Measurements from ENCODE around the gene FCGR3A. TPM values are rescaled to one million over a fixed set of nuclear protein-coding genes. Genes with fewer than 3 reads are reported as not detected.
"Not testable (repeated sequence)": the region's sequence is repeated elsewhere in the genome, so short reads cannot be mapped to it uniquely, and the experiment has no call there.

FCGR3A gene
- total RNA-seq, 1 experiment from 2014 or later: not detected

DNA sequence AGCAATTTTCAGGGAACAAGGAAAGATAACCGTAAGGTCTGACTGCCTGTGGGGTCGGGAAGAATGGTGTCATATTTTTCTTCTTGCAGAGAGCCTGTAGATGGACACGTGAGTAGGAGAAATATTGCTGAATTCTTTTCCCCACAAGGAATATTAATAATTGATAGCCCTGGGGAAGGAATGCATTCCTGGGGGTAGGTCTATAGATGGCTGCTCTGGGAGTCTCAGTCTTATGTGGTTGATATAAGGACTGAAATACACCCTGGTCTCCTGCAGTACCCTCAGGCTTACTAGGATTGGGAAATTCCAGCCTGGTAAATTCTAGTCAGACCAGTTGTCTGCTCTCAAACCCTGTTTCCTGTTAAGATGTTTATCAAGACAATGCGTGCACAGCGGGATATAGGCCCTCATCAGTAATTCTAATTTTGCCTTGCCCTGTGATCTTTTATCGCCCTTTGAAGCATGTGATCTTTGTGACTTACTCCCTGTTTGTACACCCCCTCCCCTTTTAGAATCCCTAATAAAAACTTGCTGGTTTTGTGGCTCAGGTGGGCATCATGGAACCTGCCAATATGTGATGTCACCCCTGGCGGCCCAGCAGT lies 12.4 kb downstream of the FCGR3A start:
- H3K27ac ChIP-seq (ENCODE audit: low read length); H3F3A ChIP-seq (ENCODE audit: low read length, unreplicated experiment); CTCF ChIA-PET; H3K4me1 ChIP-seq (ENCODE audit: insufficient read depth, low read length); H3K9ac ChIP-seq (ENCODE audit: low read length); H4K20me1 ChIP-seq (ENCODE audit: low read length); BruUV-seq (replicated peaks); H2AFZ ChIP-seq (ENCODE audit: low read length); DNase-seq; H3K4me3 ChIP-seq (ENCODE audit: low read length); H3K79me2 ChIP-seq (ENCODE audit: low read length); H3K9me2 ChIP-seq (replicated peaks; ENCODE audit: low read length); H3K4me2 ChIP-seq (ENCODE audit: low read length); H3K9me3 ChIP-seq (ENCODE audit: low read length); POLR2A ChIA-PET (ENCODE audit: unreplicated experiment); H3K36me3 ChIP-seq (ENCODE audit: low read depth, low read length); ATAC-seq; H3K27me3 ChIP-seq (ENCODE audit: low read length): not testable (repeated sequence)
- intact Hi-C loops (cut with micrococcal nuclease): loop anchor here (10.0 kb wide), 1 partner anchor 142 kb away; no protein-coding TSS in a partner anchor

DNA sequence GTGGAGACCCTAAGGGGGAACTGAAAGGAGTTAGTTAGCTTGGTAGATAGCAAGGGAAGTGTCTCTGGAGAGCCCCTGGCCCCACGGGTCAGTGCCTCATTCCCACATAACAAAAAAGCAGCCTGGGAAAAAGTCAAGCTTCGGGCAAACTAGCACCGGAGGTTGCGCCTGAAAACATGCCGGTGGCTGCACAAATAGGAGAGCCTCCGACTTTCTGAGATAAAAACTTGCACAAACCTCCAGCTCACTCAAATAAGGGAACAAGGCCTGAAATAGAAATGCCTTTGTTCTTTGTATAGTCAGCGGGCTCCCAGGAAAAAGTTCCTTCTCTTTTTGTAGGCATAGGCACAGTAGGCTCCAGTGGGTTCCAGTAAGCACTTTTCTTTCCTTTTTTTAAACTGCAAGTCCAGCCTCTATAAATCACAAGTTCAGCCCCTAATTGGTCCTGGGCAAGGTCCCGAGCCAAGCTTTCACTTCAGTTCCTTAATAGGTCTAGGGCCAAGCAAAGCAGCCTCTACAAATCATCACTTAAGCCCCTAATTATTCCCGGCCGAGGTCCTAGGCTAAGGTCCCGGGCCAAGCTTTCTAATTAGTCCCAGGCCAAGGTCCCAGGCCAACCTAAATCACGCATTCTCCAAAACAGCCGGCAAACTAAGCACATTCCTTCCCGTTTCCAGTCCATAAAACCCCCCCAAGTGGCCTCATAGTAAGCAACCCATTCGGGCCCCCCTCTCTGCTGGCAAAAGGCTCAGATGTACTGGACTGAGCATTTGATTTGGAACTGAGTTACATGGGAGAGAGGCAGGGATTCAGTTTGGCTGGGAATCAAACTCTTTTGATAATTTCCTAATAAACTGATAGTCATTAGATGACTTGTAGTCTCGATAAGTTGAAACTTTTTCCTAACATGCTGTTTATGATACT lies 16.7 kb downstream of the FCGR3A start:
- H3K27me3 ChIP-seq (ENCODE audit: low read length); H3F3A ChIP-seq (ENCODE audit: low read length, unreplicated experiment); CTCF ChIA-PET; H3K79me2 ChIP-seq (ENCODE audit: low read length); H3K9ac ChIP-seq (ENCODE audit: low read length); POLR2A ChIA-PET (ENCODE audit: unreplicated experiment); ATAC-seq; H3K4me2 ChIP-seq (ENCODE audit: low read length); H4K20me1 ChIP-seq (ENCODE audit: low read length); H3K9me3 ChIP-seq (ENCODE audit: low read length); BruUV-seq (replicated peaks); H3K9me2 ChIP-seq (replicated peaks; ENCODE audit: low read length); H3K36me3 ChIP-seq (ENCODE audit: low read depth, low read length); DNase-seq; H3K4me3 ChIP-seq (ENCODE audit: low read length); H3K27ac ChIP-seq (ENCODE audit: low read length); H2AFZ ChIP-seq (ENCODE audit: low read length): not testable (repeated sequence)
- peaks cover 12% of the 10 kb centered on the region for H3K4me1 ChIP-seq (ENCODE audit: insufficient read depth, low read length)
- intact Hi-C loops (cut with micrococcal nuclease): loop anchor here (10.0 kb wide), 1 partner anchor 138 kb away; no protein-coding TSS in a partner anchor

GRCh38 chr1:161531986-161532643 lies 17.5 kb downstream of the FCGR3A start:
- H3K9ac ChIP-seq (ENCODE audit: low read length): peak overlapping the region; percentile 73; the same call in 1 of the 2 replicates
- no peak for DNase-seq
- H4K20me1 ChIP-seq (ENCODE audit: low read length): no peaks in the 10 kb centered on the region
- no peaks in the 10 kb centered on the region for H3K79me2 ChIP-seq (ENCODE audit: low read length)
- no peak for ATAC-seq
- peak overlapping the region; percentile 84 for H2AFZ ChIP-seq (ENCODE audit: low read length)
- intact Hi-C loops (cut with micrococcal nuclease): loop anchor here (2.0 to 10.0 kb wide), 3 partner anchors 45 to 137 kb away; no protein-coding TSS in a partner anchor
- no peaks in the 10 kb centered on the region for H3K9me3 ChIP-seq (ENCODE audit: low read length)
- ChIA-PET CTCF (no interaction called here), POLR2A (ENCODE audit: unreplicated experiment) (interaction anchor here (0.6 kb wide), 1 partner anchor 129 kb away, joined by 4 read pairs; no protein-coding TSS in a partner anchor)
- no peaks in the 10 kb centered on the region for H3K36me3 ChIP-seq (ENCODE audit: low read depth, low read length)
- H3K9me2 ChIP-seq (replicated peaks; ENCODE audit: low read length): no peaks in the 10 kb centered on the region
- peak overlapping the region; percentile 85 for H3K4me2 ChIP-seq (ENCODE audit: low read length)
- H3K4me1 ChIP-seq (ENCODE audit: insufficient read depth, low read length): peaks cover 12% of the 10 kb centered on the region
- H3F3A ChIP-seq (ENCODE audit: low read length, unreplicated experiment): no peaks in the 10 kb centered on the region
- BruUV-seq (replicated peaks): no TSS peak
- TF ChIP-seq EZH2phosphoT487 (IDR thresholded peaks at IDR 0.05; ENCODE audit: borderline replicate concordance, low read length) (no peak), EZH2 (IDR thresholded peaks at IDR 0.05; ENCODE audit: low read length, unreplicated experiment) (no peak)
- TF ChIP-seq, protein P1, sequence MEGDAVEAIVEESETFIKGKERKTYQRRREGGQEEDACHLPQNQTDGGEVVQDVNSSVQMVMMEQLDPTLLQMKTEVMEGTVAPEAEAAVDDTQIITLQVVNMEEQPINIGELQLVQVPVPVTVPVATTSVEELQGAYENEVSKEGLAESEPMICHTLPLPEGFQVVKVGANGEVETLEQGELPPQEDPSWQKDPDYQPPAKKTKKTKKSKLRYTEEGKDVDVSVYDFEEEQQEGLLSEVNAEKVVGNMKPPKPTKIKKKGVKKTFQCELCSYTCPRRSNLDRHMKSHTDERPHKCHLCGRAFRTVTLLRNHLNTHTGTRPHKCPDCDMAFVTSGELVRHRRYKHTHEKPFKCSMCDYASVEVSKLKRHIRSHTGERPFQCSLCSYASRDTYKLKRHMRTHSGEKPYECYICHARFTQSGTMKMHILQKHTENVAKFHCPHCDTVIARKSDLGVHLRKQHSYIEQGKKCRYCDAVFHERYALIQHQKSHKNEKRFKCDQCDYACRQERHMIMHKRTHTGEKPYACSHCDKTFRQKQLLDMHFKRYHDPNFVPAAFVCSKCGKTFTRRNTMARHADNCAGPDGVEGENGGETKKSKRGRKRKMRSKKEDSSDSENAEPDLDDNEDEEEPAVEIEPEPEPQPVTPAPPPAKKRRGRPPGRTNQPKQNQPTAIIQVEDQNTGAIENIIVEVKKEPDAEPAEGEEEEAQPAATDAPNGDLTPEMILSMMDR (conservative IDR thresholded peaks at IDR 0.05; ENCODE audit: low read depth, low read length): no peak
- peak overlapping the region; percentile 69 for H3K4me3 ChIP-seq (ENCODE audit: low read length)
- no peak overlapping the region for H3K27ac ChIP-seq (ENCODE audit: low read length)
- H3K27me3 ChIP-seq (ENCODE audit: low read length): no peaks in the 10 kb centered on the region

GRCh38 chr1:161530671-161531641 lies 18.7 kb downstream of the FCGR3A start:
- H3K9me2 ChIP-seq (replicated peaks; ENCODE audit: low read length); H3K79me2 ChIP-seq (ENCODE audit: low read length); H3K27me3 ChIP-seq (ENCODE audit: low read length); H3F3A ChIP-seq (ENCODE audit: low read length, unreplicated experiment); H4K20me1 ChIP-seq (ENCODE audit: low read length); H3K9me3 ChIP-seq (ENCODE audit: low read length); H3K36me3 ChIP-seq (ENCODE audit: low read depth, low read length); CTCF ChIA-PET: not testable (repeated sequence)
- H2AFZ ChIP-seq (ENCODE audit: low read length): peak overlapping the region; percentile 84
- ATAC-seq (peak; percentile 80), DNase-seq (peak; percentile 100)
- intact Hi-C loops (cut with micrococcal nuclease): loop anchor here (2.0 to 10.0 kb wide), 3 partner anchors 44 to 136 kb away; no protein-coding TSS in a partner anchor
- POLR2A ChIA-PET (ENCODE audit: unreplicated experiment): interaction anchor here (0.6 to 0.9 kb wide), 3 partner anchors 46 to 219 kb away, joined by 4 to 6 read pairs (median 5); partner anchors contain the start of gene DUSP12
- peak overlapping the region; percentile 67 for H3K27ac ChIP-seq (ENCODE audit: low read length)
- peak overlapping the region; percentile 73 for H3K9ac ChIP-seq (ENCODE audit: low read length)
- BruUV-seq (replicated peaks): TSS peak; percentile 80
- H3K4me1 ChIP-seq (ENCODE audit: insufficient read depth, low read length): peaks cover 12% of the 10 kb centered on the region
- peak overlapping the region; percentile 85 for H3K4me2 ChIP-seq (ENCODE audit: low read length)
- H3K4me3 ChIP-seq (ENCODE audit: low read length): peak overlapping the region; percentile 69
